LNCAP (cell line): ENCODE measurements around the gene OTOF.

Experiments
- CTCF ChIP-seq: fragments of 450-650 bp; IDR thresholded peaks from 2 replicates; pipeline ENCODE4 v1.5.1; 2017; ENCODE audit warnings: mild to moderate bottlenecking

Gene OTOF

GRCh38 chr2:26409785-26410184 lies 68.1 kb downstream of the OTOF start:
- TF ChIP-seq CTCF = no peak

GRCh38 chr2:26407526-26407925 lies 70.4 kb downstream of the OTOF start:
- no peak for TF ChIP-seq CTCF
